GM12872 (cell line): ENCODE results near the gene RUNX3.

Source experiments
- TF ChIP-seq, protein P1 (sequence below): IDR thresholded peaks from 3 replicates; pipeline ENCODE4 v1.5.1; 2011; ENCODE audit warnings: low read depth, mild to moderate bottlenecking, low read length, moderate library complexity; ENCODE audit not compliant: insufficient read depth

The RUNX3 gene

DNA sequence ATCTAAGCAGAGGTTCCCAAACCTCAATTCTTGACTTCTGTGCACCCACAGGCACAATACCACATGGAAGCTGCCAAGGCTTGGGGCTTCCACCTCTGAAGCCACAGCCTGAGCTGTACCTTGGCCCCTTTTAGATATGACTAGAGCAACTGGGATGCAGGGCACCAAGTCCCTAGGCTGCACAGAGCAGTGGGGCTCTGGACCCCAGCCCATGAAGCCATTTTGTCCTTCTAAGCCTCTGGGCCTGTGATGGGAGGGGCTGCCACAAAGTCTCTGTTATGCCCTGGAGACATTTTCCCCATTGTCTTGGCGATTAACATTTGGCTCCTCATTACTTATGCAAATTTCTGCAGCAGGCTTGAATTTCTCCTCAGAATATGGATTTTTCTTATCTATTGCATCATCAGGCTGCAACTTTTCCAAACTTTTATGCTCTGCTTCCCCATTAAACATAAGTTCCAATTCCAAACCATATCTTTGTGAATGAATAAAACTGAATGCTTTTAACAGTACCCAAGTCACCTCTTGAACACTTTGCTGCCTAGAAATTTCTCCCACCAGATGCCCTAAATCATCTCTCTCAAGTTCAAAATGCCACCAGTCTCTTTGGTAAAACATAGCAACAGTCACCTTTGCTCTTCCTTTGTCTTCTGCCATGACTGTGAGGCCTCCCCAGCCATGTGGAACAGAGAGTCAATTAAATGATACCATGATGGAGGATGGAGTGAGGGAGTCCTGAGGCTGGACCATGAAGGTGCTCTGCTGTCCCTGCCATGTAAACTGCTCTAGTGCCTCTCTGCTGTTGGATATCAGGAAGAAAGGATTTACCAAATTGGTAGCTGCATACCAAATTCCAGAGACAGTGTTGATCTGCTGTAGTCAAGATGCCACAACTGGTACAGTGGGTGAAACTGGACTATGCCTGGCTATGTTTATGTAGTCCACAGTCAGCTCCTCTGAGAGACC lies 37.6 kb downstream of the RUNX3 start:
- TF ChIP-seq, protein P1, sequence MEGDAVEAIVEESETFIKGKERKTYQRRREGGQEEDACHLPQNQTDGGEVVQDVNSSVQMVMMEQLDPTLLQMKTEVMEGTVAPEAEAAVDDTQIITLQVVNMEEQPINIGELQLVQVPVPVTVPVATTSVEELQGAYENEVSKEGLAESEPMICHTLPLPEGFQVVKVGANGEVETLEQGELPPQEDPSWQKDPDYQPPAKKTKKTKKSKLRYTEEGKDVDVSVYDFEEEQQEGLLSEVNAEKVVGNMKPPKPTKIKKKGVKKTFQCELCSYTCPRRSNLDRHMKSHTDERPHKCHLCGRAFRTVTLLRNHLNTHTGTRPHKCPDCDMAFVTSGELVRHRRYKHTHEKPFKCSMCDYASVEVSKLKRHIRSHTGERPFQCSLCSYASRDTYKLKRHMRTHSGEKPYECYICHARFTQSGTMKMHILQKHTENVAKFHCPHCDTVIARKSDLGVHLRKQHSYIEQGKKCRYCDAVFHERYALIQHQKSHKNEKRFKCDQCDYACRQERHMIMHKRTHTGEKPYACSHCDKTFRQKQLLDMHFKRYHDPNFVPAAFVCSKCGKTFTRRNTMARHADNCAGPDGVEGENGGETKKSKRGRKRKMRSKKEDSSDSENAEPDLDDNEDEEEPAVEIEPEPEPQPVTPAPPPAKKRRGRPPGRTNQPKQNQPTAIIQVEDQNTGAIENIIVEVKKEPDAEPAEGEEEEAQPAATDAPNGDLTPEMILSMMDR: no peak

DNA sequence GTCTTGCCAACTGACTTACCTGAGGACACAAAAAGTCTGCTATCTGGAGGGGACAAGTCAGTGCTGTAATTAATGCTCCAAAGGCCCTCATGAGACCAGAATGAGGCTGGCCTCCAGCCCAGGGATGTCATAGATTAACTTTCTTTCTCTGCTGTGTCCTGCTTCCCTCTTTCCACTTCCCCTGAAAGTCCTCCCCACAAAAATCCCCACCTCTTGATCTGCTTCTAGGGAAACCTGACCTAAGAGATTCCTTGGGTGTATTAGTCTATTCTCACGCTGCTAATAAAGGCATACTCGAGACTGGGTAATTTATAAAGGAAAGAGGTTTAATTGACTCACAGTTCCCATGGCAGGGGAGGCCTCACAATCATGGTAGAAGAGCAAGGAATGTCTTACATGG lies 39.2 kb downstream of the RUNX3 start:
- TF ChIP-seq, protein P1: no peak

DNA sequence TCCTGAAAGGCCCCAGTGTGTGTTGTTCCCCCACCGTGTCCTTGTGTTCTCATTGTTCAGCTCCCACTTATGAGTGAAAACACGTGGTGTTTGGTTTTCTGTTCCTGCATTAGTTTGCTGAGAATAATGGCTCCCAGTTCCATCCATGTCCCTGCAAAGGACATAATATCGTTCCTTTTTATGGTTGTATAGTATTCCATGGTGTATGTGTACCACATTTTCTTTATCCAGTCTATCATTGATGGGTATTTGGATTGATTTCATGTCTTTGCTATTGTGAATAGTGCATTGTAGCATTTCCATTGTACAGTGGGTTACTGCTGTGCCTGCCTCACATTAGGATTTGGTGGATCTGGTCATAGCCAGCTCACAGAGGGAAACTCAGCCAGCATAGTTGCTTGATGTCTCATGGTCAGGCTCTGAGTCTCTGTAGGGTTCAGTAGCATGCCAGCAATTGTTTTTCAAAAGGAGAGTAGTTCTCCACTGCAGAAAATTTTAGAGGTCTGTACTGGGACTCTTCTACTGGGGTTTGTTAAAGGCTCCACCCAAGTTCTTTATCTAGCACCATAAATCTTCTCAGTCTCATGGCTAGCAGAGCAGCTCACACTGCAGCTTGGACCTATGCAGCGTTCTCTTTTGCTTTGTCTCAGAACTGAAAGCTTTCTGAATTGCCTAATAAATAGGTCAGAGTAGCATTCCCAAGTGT lies 41.0 kb downstream of the RUNX3 start:
- TF ChIP-seq, protein P1: no peak

DNA sequence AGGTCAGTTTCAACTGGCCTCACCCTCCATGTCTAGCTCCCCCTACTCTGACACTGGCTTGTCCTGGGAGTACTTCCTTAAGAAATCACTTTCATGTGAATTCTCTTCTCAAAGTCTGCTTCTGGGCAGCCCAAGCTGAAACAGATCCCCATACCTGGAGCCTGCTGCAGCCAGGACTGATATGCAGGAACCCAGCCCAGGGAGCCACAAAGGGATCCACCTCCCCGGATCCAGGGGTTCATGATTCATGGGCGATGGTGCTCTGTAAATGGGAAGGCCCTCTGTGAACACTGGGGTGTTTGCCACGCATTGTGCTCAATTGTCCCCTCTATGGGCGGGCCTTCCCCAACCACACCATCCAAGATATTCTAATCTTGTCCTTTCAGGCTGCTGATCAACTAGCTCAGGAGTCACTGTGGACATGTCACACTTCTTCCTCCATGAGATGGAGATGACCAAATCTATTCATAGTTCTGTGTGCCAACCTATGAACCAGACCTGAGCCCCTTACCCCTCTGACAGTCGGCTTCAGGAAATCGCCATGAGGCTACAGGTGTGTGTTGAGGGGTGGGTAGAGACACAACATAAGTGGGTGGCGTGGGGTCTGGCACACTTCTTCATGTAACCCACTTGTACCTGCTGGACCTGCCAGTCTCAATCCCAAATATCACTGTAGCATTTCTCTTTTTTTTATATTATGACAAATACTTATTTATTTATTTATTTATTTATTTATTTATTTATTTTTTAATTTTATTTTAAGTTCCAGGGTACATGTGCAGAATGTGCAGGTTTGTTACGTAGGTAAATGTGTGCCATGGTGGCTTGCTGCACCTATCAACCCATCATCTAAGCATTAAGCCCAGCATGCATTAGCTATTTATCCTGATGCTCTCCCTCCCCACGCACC lies 41.8 kb downstream of the RUNX3 start:
- TF ChIP-seq, protein P1: no peak

DNA sequence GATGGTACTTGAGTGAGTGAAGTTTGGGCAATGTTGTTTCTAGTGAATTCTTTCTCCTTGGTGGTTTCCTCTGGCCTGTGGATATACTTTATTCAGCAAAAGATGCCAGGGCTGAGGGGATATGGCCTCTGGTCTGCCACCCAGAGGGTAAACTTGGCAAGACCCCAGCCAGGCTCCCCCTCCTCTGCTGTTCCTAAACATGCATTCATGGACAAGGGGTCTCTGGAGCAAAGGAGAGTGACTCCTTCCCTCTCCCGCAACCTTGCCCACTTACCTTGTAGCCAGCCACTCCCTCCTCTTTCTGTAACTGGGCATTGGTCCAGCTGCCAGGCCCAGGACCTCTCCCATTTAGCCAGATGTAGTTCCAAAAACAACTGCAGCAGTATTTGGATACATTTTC lies 43.8 kb downstream of the RUNX3 start:
- TF ChIP-seq, protein P1: no peak

DNA sequence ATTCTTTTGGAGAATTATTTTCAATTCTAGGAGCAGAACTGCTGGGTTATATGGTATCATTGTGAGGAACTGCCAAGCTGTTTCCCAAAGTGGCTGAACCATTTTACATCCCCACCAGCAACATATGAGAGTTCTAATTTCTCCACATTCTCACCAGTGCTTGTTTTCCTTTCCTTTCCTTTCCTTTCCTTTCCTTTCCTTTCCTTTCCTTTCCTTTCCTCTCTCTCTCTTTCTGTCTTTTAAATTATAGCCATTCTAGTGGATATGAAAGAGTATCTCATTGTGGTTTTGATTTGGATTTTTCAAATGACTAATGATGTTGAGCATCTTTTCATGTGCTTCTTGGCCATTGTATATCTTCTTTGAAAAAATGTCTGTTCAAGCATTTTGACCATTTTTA lies 45.3 kb downstream of the RUNX3 start:
- TF ChIP-seq, protein P1: no peak
